Fibroblast of lung (primary cell): ENCODE data around the gene PPP5C. TPM values are rescaled to one million over a fixed set of nuclear protein-coding genes. Genes with fewer than 3 reads are reported as not detected.
"Not testable (repeated sequence)": the region's sequence is repeated elsewhere in the genome, so short reads cannot be mapped to it uniquely, and the experiment has no call there.

ENCODE experiments used
- DNase-seq, 2 donors: peaks; one replicate each; pipeline versions ENCODE4 v3.0.0 to v3.0.0-alpha.2; 2010; ENCODE audit warnings: low read depth in 2 of 2
- H2AFZ ChIP-seq: 2 replicates; pipeline ENCODE4 v1.5.1; 2012; ENCODE audit warnings: low read length, control low read depth, inconsistent platforms
- H3K27ac ChIP-seq: 2 replicates; pipeline ENCODE4 v1.5.1; 2011; ENCODE audit warnings: low read length, control low read depth; ENCODE audit not compliant: insufficient read depth
- H3K27me3 ChIP-seq: 2 replicates; pipeline ENCODE4 v1.5.1; 2011; ENCODE audit warnings: mild to moderate bottlenecking, low read length; ENCODE audit not compliant: control insufficient read depth, insufficient read depth
- H3K36me3 ChIP-seq: 2 replicates; pipeline ENCODE4 v1.5.1; 2011; ENCODE audit warnings: low read length; ENCODE audit not compliant: control insufficient read depth, insufficient read depth
- H3K4me1 ChIP-seq: 2 replicates; pipeline ENCODE4 v1.5.1; 2011; ENCODE audit warnings: low read length; ENCODE audit not compliant: control insufficient read depth, insufficient read depth; ENCODE audit errors: extremely low read depth
- H3K4me2 ChIP-seq: 2 replicates; pipeline ENCODE4 v1.5.1; 2011; ENCODE audit warnings: low read length, control low read depth; ENCODE audit not compliant: insufficient read depth; ENCODE audit errors: extremely low read depth
- H3K4me3 ChIP-seq, 4 experiments: fragments of 200-600 bp in 1 of 4; sonication (generic) in 1 of 4; replicated peaks in 1 of 4; 2 replicates each; pipeline ENCODE4 v1.5.1; 2011 to 2016; ENCODE audit warnings: low read length in 4 of 4, low read depth in 3 of 4, mild to moderate bottlenecking in 3 of 4, control low read depth in 2 of 4, inconsistent platforms in 1 of 4, mixed read lengths in 1 of 4; ENCODE audit not compliant: insufficient read depth in 1 of 4; ENCODE audit errors: control extremely low read depth in 1 of 4
- H3K79me2 ChIP-seq: 2 replicates; pipeline ENCODE4 v1.5.1; 2012; ENCODE audit warnings: mild to moderate bottlenecking, low read length, inconsistent platforms; ENCODE audit not compliant: control insufficient read depth, insufficient read depth
- H3K9ac ChIP-seq: 2 replicates; pipeline ENCODE4 v1.5.1; 2011; ENCODE audit warnings: mild to moderate bottlenecking, low read length, control low read depth; ENCODE audit not compliant: insufficient read depth
- H3K9me3 ChIP-seq: 2 replicates; pipeline ENCODE4 v1.5.1; 2012; ENCODE audit warnings: low read depth, low read length; ENCODE audit not compliant: control insufficient read depth, insufficient read depth
- H4K20me1 ChIP-seq: 2 replicates; pipeline ENCODE4 v1.5.1; 2011; ENCODE audit warnings: low read length; ENCODE audit not compliant: control insufficient read depth, insufficient read depth; ENCODE audit errors: extremely low read depth
- CTCF ChIP-seq, 2 donors: IDR thresholded peaks in 1 of 2; conservative IDR thresholded peaks in 1 of 2; 1 replicate in 1 of 2; 2 replicates in 1 of 2; pipeline ENCODE4 v1.5.1; 2011 to 2012; ENCODE audit warnings: low read length in 2 of 2, control low read depth in 1 of 2, inconsistent platforms in 1 of 2, low read depth in 1 of 2, mild to moderate bottlenecking in 1 of 2
- EZH2 ChIP-seq: IDR thresholded peaks from 2 replicates; pipeline ENCODE4 v1.5.1; 2012; ENCODE audit warnings: low read length, control low read depth, mild to moderate bottlenecking; ENCODE audit errors: missing control alignments
- polyA plus RNA-seq, 2 donors: library from polyadenylated mRNA; depleted of rRNA in 1 of 2; stranded (reverse) in 1 of 2; unstranded in 1 of 2; fragments of >200 nt; gene quantifications; 2 replicates each; pipeline ENCODE4 v1.2.1, GENCODE V29; 2011 to 2012; ENCODE audit warnings: missing spikeins in 1 of 2
- total RNA-seq: library from RNA; depleted of rRNA; stranded (reverse); fragments of >200 nt; gene quantifications from 2 replicates; pipeline ENCODE4 v1.2.1, GENCODE V29; 2014

PPP5C gene
- total and polyA plus RNA-seq, 2 donors (not counting 1 experiment from before 2014, with no cell fraction given): 46.9 to 94.1 TPM

- Histone ChIP-seq H3K27ac (no peak overlapping the region), H3K4me2 (no peak overlapping the region), H2AFZ (no peak overlapping the region), H3K27me3 (no peaks in the 10 kb centered on the region), H3K36me3 (no peaks in the 10 kb centered on the region), H4K20me1 (no peaks in the 10 kb centered on the region), H3K79me2 (no peaks in the 10 kb centered on the region), H3K9ac (no peak overlapping the region), H3K9me3 (no peaks in the 10 kb centered on the region), H3K4me3 (no peak overlapping the region), H3K4me1 (no peaks in the 10 kb centered on the region)
- no peak for TF ChIP-seq CTCF (conservative IDR thresholded peaks at IDR 0.05 in 1 of 2, IDR thresholded peaks at IDR 0.05 in 1 of 2; ENCODE audit: low read depth in 1 of 2, low read length in 2 of 2)
- TF ChIP-seq EZH2: no peak
- no peak for DNase-seq
Observed at GRCh38 chr19:46309056-46309455, 37.8 kb upstream of the PPP5C start.

GRCh38 chr19:46311444-46311843, 35.4 kb upstream of the PPP5C start:
- no peaks in the 10 kb centered on the region for H3K4me1 ChIP-seq
- no peak overlapping the region for H2AFZ ChIP-seq
- no peaks in the 10 kb centered on the region for H3K27me3 ChIP-seq
- no peak for TF ChIP-seq EZH2
- no peak for TF ChIP-seq CTCF (conservative IDR thresholded peaks at IDR 0.05 in 1 of 2, IDR thresholded peaks at IDR 0.05 in 1 of 2; ENCODE audit: low read depth in 1 of 2, low read length in 2 of 2)
- H3K4me3 ChIP-seq: no peak overlapping the region
- no peak overlapping the region for H3K27ac ChIP-seq
- no peak overlapping the region for H3K9ac ChIP-seq
- H3K36me3 ChIP-seq: no peaks in the 10 kb centered on the region
- H4K20me1 ChIP-seq: no peaks in the 10 kb centered on the region
- no peaks in the 10 kb centered on the region for H3K79me2 ChIP-seq
- no peak overlapping the region for H3K4me2 ChIP-seq
- H3K9me3 ChIP-seq: no peaks in the 10 kb centered on the region
- no peak for DNase-seq

- H4K20me1 ChIP-seq, H3K27ac ChIP-seq, H3K79me2 ChIP-seq, H3K4me3 ChIP-seq, H3K4me2 ChIP-seq, H3K9me3 ChIP-seq, H3K36me3 ChIP-seq, H3K4me1 ChIP-seq, H3K27me3 ChIP-seq, H3K9ac ChIP-seq, H2AFZ ChIP-seq: not testable (repeated sequence)
- DNase-seq: peak in 1 of 2 donors; percentile 80
Observed at GRCh38 chr19:46313540-46314469, 33.1 kb upstream of the PPP5C start.
